Measurements from ENCODE around the gene TRIM2.

- TF ChIP-seq POLR2A (IDR thresholded peaks at IDR 0.05) (no peak), CTCF (IDR thresholded peaks at IDR 0.05) (peak in 1 of 7 experiments; percentile 16)
Observed at GRCh38 chr4:153241970-153242838, 38.0 kb downstream of the TRIM2 start.

Measured in body of pancreas (tissue), 4 donors.